NCI-H1105 (cell line): ENCODE results near the gene RD3L.
"Not testable (repeated sequence)": the region's sequence is repeated elsewhere in the genome, so short reads cannot be mapped to it uniquely, and the experiment has no call there.

ENCODE experiments used
- DNase-seq: peaks from one replicate; lab custom pipeline; 2025; lab: John Stamatoyannopoulos, UW

RD3L gene

DNA sequence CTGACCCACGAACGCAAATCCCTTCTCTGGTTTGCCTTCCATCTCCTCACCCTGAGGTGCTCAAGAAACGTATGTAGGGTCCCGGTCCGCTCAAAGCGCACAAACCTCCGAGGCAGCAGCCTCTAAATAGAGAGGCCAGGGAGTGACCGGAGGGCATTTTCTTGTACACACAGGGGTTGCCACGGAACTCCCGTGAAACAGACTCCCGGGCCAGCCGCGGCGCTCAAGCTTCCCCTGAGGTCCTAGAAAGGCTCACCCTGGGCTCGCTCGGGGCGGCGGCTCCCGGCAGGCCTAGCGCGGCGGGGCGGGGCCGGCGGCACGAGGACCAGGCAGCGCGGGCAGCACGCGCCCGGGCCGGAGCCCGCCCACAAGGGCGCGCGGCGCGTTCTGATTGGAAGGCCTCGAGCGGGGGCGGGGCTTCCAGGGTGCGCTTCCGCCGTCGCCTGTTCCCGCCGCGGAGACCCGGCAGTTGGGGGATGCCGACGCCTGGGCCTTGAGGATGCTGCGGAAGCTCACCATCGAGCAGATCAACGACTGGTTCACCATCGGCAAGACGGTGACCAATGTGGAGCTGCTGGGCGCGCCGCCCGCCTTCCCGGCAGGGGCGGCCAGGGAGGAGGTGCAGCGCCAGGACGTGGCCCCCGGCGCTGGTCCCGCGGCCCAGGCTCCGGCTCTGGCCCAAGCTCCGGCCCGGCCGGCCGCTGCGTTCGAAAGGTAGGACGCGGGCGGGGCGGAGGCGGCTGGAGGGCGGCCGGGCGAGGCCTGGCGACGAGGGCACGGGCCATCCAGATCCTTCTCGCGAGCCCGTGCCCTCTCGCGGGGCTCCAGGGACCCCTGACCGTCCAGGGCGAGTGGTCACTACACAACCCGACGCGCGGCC is 14.1 kb downstream of the RD3L start, which contains the start of gene TDRD9:
Gene TDRD9 (plus strand): TSS at position 446 of the 880 bp plus-strand sequence. CDS start 54 bp downstream, at position 500.
- no peak for DNase-seq

DNA sequence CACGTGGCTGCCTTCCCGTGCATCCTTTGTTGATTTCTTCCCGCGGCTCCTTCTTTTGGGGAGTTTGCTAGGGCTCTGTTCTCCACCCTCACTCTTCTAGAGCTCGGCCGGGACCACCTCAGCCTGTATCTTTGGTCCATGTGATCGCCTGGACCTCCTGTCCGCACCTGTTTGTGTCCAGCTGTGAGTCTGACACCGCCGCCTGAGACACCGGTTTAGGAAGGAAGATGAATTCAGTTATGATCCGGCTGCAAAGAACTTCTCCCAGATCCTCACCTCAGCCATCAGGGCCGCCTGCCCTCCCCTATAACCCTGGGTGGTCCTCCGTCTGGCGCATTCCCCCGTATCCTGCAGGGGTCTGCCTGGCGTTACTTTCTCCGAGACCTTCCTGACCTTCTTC is 14.8 kb downstream of the RD3L start:
- DNase-seq = no peak

DNA sequence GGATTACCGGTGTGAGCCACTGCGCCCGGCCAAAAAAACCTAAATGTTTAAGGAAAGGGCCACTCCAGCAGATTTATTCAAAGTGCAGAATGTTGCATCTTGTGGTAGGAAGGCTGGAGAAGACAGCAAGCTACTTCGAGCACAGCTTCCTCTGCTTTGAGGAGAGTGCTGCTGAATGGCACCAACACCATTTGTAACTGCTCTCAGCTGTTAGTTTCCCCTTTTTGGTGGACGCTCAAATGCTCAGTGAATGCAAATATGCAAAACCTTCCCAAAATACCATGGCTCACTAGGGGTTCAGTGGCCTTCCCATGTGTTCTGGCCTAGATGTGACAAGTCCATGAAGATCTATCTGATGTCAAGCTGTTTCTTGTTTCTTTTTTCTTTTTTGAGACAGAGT is 17.0 kb downstream of the RD3L start:
- DNase-seq = no peak

DNA sequence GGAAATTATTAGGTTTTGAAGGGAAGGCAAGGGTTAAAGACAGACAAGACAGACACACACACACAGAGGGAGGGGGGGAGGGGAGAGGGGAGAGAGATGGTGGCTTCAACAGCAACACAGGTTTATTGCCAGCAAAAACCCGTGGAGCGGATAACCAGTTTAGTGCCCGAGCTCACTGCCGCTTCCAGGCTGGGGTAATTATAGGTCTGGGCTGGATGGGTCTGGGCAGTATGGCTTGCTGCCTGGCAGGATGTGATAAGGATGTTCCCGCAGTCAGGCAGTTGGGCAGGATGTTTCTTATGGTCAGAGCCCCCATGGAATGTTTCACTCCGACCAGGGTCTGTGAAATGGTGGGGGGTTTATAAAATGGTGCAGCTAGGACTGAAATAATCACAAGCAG is 18.5 kb downstream of the RD3L start:
- DNase-seq = no peak

DNA sequence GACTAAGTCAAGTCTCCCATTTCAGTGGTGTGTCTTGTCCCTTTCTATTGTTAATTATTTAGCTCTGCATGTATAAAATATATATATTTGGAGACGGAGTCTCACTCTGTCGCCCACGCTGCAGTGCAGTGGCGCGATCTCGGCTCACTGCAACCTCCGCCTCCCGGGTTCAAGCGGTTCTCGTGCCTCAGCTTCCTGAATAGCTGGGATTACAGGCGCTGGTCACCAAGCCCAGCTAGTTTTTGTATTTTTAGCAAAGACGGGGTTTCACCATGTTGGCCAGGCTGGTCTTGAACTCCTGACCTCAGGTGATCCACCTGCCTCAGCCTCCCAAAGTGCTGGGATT is 20.5 kb downstream of the RD3L start:
- DNase-seq = not testable (repeated sequence)

DNA sequence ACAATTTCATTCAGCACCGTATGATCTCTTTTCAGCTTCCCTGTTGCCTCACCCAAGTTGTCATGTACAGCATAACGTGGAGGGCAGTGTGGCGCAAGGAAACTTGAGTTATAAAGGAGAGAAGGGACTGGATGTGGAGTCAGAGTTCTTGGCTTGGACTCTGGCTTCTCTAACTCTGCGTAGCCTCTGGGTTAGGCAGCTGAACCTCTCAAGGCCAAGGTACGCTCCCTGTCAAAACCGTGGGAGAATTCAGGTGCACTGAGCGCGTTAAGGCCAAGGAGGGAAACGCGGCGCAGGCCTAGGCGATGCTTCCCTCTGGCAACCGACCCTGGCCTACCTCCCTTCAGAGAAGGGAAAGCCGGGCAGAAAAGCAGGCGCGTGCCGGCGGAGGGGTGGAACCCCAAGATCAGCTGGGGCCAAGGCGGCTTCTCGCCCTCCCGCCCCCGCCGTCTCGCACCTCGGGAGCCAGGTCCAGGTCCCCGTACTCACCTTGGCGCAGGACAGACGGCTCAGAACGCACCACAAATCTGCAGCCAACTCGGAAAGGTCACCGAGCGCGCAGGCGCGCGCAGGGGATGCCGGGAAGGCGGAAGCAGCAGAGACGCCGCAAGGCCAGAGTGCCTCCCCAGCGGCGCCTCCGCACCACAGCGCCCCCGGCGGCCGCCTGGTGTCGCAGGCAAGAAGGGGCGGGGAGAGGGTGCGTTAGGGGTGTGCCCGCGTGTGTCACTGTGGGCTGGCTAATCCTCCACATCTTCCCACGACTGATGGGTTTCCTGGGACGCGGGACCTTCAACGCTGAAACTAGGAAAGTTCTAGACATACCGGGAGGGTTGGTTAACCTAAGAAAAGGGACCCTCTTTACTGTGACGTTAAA is 21.1 kb downstream of the RD3L start:
- DNase-seq = peak; percentile 90

DNA sequence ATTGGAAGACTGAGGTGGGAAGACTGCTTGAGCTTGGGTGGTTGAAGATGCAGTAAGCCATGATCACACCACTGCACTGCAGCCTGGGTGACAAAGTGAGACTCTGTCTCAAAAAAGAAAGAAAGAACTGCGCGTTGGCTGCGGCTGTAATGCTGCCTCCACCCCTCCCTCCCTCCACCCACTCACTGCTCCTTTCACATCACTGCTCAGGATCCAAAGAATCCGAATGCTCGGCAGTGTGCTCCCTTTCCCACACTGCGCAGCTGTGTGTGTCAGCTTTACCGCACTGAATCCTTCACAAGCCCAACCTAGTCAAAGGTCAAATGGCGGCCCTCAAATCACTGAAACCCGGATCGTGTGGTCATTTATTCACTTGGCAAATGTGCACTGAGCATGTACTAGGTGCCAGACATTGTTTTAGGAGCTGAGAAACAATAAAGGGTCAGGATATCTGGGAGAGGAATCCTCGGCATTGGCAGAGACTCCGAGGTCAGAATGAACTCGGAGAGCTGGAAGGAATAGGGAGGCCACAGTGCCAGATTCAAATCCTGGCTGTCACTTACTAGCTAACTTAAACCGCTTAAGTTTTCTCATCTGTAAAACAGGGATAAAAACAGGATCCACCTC is 25.6 kb downstream of the RD3L start:
- DNase-seq = no peak

DNA sequence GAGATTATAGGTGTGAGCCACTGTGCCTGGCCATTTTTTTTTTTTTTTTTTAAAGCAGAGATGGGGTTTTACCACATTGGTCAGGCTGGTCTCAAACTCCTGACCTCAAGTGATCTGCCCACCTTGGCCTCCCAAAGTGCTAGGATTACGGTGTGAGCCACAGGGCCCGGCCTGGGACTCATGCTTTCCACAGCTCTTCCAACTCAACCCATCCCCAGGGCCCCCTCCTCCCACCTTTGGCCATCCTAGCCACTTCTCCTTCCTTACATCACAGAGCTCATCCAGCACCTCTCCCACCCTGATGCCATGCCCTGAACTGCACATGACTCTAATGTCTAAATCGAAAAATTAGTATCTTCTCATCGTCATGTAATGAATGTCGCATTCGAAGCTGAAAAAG is 26.7 kb downstream of the RD3L start:
- DNase-seq = no peak

DNA sequence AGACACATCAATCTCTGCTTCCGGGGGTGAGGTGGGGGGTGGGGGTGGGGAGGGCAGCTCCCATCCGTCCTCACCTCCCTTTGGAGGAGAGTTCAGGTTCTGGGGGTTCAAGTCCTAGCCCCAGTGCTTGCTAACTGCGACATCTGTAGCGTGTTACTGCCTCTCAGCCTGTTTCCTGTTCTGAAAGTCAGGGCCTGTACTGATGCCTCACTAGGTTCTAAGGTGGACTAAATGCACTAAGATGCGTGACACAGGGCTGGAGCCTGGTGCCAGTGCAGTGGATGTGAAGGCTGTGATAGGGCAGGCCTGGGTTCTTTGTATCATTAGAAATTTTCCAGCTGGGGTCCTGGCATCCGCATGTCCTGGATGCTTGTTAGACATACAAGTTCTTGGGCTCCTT is 31.3 kb downstream of the RD3L start:
- DNase-seq = no peak

DNA sequence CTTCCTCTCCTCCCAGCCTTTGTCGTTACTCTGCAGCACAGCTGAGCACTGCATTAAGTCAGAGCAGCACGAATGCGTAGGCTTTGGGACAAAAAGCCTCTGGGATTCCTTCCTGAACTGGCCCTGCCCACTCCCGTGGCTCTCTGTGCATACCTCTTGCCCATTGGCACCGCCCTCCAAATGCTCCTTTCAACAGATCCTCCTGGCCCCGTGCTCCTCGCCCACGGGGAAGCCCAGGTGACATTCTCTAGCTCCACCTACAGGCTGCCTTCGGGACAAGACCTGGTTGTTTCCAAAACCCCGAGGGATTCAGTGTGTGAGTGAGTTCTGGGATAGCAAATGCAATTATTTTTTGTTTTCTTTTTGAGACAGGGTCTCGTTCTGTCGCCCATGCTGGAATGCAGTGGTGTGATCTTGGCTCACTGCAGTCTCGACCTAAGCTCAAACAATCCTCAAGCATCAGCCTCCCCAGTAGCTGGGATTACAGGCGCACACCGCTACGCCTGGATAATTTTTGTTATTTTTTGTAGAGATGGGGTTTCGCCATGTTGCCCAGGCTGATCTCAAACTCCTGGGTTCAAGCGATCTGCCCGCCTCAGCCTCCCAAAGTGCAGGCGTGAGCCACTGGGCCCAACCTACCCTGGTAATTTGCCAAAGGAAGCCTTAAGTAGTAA is 31.9 kb downstream of the RD3L start:
- DNase-seq = peak; percentile 89

DNA sequence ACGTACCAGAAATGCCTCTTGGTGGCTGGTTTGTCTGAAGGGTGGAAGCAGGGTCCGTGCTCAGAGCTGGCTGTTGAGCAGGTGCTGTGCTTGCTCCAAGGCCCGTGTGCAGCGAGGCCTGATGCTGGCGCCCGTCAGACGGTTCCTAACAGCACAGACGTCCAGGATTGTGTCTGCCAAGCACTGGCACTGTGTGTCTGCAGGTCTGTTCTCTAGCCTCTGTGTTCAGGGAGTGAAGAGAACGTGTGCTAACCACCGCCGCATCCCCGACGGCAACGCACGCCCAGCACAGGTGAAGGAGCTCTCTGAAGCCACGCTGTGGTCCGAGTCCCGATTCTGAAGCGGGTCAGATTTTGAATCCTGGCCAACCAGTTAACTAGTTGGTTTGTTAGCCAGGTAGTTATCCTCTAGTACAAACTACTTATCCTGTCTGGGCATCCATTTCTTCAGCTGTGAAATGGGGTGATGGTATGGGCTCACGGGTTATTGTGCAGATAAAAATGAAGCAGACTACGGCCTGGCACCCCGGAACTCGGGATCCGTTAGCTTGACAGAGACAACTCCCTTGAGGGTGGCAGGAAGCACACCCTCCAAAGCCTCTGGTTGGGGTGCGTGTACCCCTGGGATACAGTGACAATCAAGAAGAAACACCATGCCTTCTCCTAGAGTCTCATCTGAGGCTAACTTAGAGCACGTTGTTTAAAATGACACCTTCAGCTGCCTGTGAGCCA is 32.6 kb downstream of the RD3L start:
- DNase-seq = no peak

DNA sequence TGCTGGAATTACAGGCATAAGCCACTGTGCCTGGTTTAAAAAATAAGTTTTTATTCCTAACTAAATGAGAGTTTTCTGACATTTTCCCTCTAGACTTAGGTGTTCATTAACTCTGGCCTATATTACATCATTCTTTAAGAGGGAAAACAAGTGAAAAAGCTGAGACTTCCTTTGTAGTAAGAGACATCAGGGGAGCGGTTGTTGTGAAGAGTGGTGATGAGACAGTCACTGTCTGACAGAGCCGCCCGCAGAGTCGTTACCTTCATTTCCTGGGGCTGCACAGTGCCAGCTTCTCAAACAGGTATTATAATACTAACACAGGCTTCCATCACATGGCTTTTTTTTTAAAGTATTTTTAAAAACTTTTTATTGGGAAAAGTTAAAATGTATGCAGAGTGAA is 33.7 kb downstream of the RD3L start:
- DNase-seq = no peak

DNA sequence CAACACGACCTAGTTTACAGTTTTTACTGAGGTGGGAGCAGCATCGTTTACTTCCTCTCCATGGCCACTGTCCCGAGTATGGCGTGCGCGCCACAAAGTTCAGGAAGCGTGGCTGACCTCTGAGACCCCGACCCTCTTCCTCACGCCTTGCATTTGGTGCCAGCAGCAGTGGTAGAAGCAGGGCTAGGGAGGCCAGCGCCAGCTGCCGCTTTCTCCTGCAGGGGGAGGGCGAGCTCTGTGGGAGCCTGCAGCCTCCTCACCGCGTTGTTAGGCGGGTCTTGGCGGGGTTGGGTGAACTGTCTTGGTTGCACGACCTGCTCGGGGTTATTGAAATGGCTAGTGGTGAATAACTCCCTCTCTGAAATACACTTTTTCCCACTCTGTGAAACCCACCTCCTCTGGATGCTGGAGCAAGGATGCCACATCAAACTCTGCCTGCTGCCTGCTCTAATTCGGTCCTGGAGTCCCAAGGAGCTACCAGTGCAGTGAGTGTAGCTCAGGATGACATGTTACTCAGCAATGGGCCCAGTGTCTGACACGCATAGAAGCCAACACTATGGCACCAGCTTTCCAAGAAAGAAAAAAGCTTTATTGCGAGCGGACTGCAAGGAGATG is 36.4 kb downstream of the RD3L start:
- DNase-seq = no peak

DNA sequence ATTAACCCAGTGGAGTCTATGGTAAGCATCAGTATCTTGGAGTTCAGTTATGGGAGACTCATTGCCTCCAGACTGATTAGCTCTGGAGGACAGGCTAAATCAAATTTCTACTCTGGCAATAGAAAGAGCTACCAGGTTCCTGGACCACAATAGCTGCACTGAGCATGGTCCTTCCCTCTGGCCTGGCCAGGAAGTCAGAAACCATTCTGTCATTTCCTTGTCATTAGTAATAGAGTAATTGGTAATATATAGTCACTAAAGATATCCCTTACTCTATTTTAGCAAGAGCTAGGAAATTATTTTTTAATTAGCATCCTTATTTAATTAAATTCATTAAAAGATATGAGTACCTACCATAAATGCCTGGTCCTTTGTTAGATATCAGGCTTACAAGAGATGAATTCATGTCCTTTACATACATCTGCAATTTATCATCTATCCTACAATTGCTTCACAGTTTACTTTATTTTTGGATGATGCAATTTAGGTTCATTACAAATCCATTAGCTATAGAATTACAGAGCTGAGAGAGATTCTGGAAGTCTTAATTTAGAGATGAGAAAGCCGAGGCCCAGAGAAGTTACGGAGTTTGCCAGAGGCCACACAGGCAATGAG is 37.7 kb downstream of the RD3L start:
- DNase-seq = no peak

DNA sequence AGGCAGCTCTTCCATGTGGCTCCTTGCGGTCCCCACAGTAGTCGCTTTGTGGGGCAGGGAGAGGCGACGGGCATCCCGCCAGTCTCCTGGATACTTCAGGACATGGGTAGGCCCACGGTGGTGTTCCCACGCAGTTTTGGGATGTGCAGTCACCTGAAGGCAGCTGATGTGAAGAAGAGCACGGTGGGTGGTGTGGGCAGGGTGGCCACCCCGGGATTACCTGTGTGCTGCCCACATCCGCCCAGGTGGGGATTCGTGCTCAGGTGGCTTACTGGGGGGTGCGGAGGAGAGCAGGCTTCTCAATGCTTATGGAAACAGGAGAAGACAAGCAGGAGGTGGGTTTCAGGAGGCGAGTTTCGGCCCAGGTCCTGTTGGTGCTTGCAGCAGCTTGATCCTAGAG is 42.5 kb downstream of the RD3L start:
- DNase-seq = no peak

DNA sequence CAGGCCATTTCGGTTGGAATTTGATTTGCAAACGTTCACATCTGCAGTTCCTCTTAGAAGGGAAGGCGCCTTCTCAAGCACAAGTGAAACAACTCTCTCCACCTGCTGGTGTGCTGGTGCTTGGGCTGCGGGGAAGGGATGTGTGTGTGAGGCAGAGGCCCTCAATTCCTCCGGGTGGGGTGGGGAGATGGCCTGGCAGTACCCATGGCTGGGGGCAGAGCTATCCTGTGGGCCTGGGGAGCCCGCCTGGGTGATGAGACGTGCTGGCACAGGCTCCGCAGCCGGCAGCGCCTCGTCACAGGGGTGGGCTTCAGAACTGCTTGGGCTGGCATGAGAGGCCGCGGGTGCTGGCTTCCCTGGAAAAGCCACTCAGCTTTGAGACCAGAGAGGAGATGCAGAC is 43.0 kb downstream of the RD3L start:
- DNase-seq = no peak

DNA sequence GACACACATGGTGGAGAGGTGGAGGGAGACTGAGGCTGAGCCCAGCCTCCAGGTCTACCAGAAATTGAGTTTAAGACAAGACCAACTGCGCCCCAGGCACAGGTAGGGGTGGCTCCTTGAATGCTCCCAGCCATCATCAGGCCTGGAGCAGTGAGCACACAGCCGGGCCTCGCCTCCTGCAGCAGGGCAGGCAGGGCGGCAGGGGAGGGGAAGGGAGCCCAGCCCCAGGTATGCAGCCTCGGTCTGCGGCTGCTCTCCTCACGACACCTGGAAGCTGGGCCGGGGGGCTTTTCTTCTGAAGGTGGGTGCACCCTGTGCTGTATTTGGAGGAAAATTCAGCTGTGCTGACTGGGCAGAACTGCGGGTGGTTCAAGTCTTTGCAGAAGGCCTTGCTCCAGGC is 43.6 kb downstream of the RD3L start:
- no peak for DNase-seq

DNA sequence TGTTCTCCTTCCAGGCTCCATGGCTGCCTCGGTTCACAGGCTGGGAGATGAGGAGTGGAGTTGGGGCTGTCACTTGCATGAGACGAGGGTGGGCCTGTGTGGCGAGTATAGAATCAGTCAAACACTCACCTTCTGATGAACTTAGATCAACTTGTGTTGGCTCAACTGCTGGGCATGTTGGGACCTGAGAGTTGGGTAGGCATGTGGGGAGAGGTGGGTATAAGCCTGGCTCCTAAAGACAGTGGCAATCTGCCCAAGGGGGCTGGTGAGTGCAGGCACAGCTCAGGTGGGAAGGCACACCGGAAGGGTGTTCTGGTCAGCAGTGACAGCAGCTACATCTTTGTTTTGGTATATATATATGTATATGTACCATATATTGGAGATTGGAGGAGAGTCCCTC is 44.1 kb downstream of the RD3L start:
- DNase-seq = no peak

DNA sequence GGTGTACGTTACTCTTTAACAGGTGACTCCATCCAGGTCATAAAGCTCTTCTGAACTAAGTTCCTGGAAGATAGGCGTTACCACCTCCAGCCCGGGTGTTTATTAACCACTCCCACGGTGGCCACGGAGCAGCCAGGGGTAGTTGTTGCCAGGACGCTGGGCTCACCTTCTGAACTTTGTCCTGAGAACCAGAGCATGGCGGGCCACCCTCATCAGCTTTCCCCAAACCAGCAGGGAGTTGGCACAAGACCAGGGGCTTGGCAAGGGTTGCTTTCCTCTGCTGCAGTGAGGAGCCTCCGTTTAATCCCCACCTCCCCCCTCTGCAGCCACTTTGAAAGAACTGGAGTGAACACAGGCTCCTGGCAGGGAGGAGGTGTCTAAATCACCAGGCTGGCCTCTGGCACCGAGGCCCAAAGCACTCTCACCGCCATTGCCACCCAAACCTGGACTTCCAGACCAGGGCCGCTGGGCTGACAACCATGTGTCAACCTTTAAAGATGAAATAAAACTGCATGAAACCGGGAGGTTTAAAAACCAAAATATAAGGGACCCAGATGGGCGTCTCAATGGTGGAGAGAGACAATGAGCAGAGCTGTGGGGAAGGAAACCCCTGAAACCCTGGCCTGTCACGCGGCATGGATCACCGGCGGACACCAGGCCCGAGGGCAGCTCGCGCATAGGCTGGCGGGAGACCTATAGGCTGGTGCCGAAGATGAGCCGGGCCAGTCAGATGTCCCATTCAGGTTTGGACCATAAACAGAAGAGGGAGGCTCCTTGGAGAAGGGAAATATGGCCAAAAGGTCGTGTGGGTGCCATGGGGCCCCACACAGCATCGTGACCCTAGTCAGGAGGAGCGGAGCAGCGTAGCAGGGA is 45.0 kb downstream of the RD3L start:
- DNase-seq = no peak

DNA sequence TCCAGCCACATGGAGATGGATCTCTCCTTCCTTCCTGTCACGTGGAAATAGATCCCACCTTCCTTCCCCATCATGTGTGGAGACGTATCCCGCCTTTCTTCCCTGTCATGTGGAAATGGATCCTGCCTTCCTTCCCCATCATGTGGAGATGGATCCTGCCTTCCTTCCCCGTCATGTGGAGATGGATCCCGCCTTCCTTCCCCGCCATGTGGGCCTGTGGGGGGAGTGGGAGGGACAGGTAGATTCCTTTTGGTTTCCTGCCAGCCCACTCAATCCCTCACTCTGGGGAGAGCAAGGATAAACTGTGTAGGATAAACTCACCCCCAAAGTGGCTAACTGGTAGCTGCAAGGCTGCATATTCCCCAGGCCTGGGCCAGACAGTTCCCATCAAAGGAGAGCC is 45.8 kb downstream of the RD3L start:
- DNase-seq = no peak
